AG20443 (cell line): ENCODE results near the gene SCN1A.
"Not testable (repeated sequence)": the region's sequence is repeated elsewhere in the genome, so short reads cannot be mapped to it uniquely, and the experiment has no call there.

ENCODE experiments used
- DNase-seq: peaks from one replicate; pipeline ENCODE4 v3.0.0; 2012; ENCODE audit warnings: low spot score, mixed read lengths

Gene SCN1A

DNA sequence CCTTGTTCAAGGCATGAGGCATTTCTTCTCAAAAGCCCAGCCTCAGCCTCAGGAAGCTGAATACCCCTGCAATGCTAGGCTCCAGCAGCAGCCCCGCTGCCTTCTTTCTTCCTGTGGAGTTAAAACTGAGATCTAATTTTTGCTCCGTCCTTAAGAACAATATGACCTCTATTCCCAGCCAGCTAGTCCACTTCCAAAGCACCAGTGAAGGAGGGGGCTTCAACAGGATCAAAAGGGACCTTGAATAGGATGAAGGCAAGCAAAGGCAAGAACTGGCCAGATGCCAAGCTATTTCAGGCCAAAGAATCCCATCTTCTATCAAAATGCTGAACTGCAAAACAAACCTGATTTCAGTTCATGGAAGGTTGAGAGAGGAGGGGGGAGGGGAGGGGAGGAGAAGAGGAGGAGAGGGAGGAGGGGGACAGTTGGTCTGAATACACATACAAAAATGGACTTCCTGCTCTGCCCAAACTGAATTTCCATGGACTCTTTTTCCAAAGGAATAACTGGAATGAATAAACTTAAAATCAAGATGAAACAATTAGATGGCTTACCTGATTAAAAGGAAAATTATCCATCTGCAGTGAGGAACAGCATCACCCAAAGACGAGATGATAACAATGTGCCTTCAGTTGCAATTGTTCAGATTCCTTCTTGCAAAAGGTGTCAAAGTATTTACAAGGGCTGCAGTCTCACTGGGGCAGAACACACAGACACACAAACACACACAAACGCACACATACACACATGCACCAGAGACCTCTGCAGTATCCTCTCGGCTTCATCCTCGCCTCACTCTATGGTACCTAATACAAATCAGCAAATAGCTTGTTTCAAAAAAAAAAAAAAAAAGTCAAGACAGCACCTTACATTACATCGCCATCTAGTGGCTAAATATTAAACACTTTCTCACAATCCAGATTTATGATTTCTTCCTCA lies at the start of gene SCN1A:
SCN1A (minus strand) TSS at position 804 of the 939 bp plus-strand sequence. CDS start 54,399 bp downstream, outside the sequence.
- peak; percentile 29 for DNase-seq

DNA sequence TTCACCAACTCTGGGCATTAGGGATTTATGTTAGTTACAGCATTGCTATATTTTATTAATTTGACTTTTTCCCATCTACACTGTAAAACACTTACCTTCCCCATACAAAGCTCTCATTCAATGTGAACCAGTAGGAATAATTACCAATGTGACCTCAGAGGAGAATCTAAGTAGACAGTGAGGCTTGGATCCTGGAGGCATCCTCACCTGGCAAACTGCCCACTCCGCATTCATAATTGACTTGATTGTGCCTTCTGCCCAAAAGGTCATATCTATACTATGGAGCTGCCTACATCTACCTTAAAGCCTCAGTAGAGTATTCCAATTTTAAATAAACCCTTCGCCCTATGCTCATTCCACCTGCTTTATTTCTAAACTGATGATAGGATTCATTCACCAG lies 45.4 kb upstream of the SCN1A start:
- DNase-seq = no peak

GRCh38 chr2:166171216-166171615 lies 43.4 kb upstream of the SCN1A start:
- no peak for DNase-seq

DNA sequence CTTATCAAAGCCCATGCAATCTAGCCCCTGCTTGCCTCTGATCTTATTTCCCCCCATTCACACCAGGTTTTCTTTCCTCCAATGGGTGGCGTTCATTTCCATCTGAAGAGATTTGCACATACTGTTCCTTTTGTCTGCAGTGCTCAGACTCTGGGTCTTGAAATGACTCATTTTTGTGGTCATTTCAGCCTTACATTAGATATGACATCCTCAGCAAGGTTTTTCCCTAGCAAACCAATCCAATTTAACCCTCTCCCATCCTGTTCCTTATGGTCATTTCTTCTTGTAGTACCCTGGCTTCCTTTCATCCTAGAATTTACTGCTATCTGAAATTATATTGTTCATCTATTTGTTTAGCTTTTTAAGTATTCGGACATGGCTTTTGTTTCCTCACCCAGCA lies 42.5 kb upstream of the SCN1A start:
- DNase-seq = no peak

GRCh38 chr2:166167449-166167848 lies 39.6 kb upstream of the SCN1A start:
- DNase-seq = no peak

DNA sequence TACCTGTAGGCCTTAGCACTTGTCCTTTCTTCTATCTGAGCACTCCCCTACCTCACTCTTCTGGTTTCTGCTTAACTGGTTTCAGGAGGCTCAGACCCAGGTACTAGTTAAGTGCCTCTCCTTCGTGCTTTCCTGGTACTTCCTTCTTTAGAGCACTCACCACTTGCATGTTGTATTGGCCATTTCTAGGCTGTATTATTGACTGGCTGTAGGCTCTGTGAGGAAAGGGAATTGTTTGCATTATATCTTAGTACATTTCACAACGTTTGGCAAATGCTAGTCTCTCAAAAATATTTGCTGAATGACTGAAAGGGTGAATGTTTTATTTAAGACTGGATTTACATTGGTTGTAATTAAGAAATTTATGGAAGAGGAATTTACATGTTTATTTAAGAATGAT lies 36.0 kb upstream of the SCN1A start:
- no peak for DNase-seq

- DNase-seq = peak; percentile 24
These were observed 30.7 kb upstream of the SCN1A start for GRCh38 chr2:166158546-166158945.

GRCh38 chr2:166157578-166157977 lies 29.8 kb upstream of the SCN1A start:
- no peak for DNase-seq

DNA sequence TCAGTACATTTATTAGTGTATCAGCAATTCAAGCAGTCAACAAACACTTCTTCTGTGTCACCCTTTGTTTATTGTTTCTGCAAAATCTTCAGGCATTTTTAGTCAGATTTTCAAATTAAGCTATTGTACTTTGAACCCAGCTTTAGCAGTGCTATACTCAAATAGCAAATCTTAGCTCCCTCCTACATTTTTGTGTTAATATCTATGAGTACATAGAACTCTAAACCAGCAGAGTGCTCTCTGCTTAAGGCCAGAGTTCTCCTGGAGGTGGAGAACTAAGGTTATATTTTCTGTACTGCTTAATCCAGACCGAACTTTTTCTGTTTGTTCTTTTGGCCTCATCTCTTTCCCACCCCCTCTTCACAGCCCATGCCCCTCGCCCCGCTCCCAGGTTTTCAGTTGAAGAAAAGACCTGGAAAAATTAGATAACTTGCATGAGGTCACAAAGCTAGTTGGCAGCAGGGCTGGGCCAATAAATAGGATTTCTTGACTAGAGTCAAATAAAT lies 29.2 kb upstream of the SCN1A start:
- no peak for DNase-seq

DNA sequence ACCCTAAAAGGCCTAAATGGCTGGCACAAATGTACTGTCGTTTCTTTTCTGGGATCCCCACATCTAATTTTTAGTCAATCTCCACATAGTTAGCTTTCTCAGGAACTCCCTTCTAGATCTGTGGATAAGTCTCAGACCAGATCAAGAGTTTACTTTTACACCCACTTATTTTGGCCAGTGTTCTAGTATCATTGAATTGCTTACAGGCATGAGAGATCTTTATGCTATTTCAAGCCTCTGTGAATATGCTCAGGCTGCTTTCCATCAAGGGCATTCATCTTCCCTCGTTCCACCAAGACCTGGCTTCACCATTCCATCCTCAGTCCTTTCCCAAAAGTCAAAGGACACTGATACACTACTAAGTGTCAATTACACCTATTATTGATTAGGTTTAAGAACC lies 27.8 kb upstream of the SCN1A start:
- DNase-seq = no peak

- no peak for DNase-seq
These were observed 27.0 kb upstream of the SCN1A start for GRCh38 chr2:166154685-166155338.

DNA sequence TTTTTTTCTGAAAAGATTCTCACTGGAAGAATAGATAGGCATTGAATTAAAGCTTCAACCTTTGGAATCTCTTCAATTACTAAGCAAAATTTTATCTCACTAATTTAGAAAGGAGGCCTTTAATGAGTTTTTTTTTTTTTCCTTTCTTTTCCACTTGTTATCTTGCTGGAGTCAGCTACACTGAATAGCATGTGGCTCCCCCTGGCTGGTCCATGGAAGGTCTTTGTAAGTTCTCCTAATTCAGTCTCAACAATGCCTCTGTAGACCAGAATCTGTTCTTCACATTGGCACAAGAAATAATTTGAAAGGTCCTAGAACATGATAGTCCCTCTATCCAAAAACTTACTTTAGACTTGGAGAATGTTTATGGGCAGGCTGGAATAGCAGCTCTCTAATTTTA lies 24.2 kb upstream of the SCN1A start:
- DNase-seq = no peak

- DNase-seq = no peak
These were observed 20.9 kb upstream of the SCN1A start for GRCh38 chr2:166148500-166149400.

DNA sequence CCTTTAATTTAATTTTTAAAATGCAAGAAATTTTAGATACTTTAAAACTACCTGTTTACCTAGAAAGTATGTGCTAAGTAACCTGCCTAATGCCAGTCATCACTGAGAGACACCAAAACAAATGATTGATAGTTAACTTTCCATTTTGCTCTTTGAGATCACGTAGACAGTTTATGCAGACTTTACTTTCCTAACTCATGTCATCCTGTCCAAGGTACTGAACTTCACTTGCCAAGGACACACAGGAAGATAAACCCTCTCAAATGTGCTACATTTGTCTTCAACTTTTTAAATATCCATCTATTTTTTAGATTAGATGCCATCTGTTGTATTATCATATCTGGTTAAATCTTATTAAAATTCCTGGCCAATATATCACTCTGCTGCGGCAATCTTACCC lies 20.1 kb upstream of the SCN1A start:
- DNase-seq = no peak

DNA sequence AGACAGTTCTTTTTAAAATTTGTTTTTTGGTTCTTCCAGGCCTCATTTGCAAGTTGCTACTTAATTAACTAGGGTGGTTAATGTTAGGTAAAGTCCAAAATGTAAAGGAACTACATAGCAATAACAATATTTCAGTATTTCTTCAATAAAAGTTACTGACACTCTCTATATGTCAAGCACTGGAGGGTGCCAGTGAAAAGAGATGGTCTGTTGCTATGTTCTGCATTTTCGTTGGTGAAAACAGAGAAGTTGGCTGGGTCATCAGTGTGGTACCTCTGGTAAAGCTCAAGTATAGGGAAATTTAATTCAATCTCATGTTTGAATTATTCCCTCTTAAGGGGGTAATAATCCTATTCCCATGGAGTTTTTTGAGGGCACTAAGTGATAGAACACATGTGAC lies 16.3 kb upstream of the SCN1A start:
- no peak for DNase-seq

DNA sequence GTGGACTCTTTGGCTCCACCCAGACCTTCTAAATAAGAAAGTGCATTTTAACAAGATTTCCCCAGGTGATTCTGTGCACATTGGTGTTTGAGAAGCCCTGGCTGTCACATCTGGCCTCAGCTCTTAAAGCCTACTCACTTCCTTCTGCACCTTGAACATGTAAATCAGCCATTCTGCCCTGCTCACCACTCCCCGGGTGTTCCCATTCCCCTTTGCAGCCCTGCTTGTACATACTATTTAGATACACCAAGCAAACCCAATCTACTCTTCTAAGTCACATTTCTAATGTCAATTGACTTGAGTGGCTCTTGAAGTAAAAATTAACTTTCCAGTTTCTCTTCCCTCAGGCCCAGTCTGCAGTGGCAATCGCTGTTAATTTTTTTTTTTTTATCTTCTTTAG lies 13.1 kb upstream of the SCN1A start:
- no peak for DNase-seq

DNA sequence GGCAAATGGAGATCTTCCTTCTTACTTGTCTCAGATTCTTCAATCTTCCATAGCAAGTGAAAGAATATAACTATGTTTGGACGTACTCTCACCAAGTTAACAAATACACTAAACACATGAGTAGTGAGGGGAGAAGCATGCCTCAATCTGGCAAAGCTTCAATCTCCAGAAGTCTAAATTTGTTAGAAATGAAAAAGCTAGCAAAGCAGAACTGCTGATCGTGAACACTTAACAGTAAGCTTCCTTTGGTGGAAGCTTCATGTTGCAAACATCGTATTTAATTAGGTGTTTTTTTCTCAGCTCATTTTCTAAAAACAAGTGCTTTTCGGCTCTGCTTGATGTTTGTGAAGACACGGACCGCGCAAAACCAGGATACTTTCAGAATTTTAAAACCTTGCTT lies 12.7 kb upstream of the SCN1A start:
- no peak for DNase-seq

DNA sequence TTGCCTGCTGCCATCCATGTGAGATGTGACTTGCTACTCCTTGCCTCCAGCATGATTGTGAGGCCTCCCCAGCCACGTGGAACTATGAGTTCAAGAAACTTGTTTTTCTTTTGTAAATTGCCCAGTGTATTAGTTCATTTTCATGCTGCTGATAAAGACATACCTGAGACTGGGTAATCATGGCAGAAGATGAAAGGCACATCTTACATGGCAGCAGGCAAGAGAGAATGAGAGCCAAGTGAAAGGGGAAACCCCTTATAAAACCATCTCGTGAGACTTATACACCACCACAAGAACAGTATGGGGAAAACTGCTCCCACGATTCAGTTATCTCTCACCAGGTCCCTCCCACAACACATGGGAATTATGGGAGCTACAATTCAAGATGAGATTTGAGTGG lies 11.7 kb upstream of the SCN1A start:
- DNase-seq = not testable (repeated sequence)

DNA sequence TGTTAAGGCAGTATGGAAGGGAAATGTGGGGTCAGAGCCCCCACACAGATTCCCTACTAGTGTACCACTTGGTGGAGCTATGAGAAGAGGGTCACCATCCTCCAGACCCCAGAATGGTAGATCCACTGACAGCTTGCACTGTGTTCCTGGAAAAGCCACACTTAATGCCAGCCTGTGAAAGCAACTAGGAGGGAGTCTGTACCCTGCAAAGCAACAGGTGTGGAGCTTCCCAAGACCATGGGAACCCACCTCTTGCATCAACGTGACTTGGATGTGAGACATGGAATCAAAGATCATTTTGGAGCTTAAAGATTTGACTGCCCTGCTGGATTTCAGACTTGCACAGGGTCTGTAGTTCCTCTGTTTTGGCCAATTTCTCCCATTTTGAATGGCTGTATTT lies 10.8 kb upstream of the SCN1A start:
- no peak for DNase-seq

GRCh38 chr2:166138144-166138543 lies 10.3 kb upstream of the SCN1A start:
- DNase-seq = no peak

GRCh38 chr2:166137331-166137730 lies 9.5 kb upstream of the SCN1A start:
- DNase-seq = no peak

DNA sequence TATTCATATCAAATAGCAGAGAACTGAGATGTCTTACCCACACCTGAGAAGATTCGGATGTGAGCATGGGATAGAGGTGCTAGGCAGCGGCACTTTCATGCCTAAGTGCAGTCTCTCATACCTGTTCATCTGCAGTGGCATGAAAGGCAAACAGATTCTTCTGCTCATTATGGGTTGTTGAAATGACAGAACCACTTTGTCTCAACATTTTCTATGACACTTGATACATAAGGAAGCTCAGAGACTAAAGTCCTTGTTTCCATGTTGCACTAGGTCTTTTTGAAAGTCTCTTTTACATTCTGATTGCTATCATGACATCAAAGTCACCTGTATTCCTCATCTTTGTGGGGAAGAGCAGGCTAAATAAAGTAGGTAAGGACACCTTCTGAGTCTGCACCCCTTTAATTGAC lies 8.0 kb upstream of the SCN1A start:
- DNase-seq = no peak
